Stimulated activated CD8-positive, alpha-beta memory T cell treated with anti-CD3 and anti-CD28 coated beads, Interleukin-7, amount 100 ng/mL, for 1 hour (primary cell): Measurements from ENCODE around the gene TSPAN7.

ENCODE experiments used
- DNase-seq, 2 donors: peaks; one replicate each; pipeline ENCODE4 v3.0.0-alpha.2; 2020; ENCODE audit warnings: low read depth in 2 of 2

TSPAN7 gene

DNA sequence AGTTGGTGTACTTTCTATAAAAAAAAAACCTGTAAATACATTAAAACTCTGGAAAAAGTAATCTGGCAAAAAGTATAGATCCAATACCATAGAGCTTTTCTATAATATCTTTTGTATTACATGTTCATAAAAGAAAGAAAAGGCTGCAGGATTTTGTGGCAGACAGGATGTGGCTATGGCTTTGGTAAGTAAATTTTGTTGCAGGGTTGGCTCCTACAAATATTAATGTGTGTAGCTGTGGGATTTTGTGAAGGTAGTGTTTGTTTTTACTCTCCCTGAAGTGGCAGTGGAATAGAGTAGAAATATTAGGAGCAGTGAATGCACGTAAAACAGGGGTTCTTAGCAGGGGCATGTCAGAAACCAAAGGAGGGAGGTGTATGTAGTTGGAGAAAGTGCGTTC lies 84.8 kb downstream of the TSPAN7 start:
- DNase-seq: no peak

DNA sequence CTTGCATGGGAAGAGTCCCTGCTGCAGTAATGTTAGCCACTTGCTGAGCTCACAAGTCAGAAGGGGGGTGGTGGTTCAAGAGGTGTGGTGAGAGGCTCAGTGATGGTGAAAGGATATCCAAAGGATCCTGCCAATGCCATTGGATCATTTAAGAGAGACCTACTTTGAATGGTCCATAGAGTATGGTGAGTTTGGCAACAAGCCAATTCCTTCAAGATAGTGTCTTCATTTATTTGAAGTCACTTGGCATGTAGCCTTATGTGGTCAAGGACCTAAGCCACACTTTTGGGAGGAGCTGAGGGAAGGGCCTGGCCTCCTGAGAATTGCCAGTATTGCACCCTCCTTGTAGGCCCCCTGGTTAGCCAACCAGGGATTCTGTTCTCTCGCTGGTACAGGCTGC lies 87.9 kb downstream of the TSPAN7 start:
- no peak for DNase-seq

DNA sequence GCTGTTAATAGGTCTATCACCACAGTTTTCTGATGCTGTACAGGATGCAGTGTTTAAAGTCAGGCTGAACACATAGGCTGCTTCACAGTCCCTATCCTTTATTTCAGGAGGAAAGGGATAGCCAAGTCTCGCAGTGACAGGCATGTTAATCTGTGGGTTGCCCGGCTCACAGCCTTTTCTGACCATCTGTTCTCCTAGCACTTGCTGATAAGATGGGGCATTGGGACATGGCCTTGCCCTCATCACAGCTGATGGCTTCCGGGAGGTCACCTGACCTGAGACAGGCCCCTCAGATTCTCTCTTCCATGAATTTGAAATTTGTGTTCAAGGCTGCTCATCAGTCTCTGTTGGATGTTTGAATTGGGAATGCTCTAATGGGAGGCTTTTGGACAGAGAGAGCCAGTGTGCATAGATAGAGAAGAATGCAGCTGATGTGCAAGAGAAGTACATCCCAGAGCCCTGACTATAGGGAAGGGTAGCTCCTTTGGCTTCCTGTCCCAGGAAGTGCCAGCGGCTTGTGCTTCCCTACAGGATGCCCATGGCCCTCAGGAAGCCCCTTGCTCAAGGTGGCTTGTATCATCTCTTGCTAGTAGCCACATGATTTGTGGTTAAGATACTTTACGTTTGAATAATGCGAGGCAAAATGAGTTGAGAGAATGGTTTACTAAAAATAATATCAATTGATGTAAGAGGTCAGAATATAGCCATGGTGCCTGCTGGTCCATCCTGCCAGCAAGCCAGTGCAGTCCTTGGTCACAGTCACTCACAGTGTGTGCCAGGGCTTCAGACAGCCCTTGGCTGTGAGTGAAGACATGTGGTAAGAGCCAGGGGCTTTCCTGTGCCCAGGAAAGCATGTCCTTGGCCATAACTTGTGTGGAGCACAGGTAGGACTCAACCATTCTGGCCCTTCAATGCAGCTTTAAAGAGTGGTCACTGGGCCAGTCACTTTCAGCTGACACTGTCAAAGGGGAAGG lies 88.6 kb downstream of the TSPAN7 start:
- no peak for DNase-seq

GRCh38 chrX:38651625-38652601 lies 90.6 kb downstream of the TSPAN7 start:
- DNase-seq: no peak

DNA sequence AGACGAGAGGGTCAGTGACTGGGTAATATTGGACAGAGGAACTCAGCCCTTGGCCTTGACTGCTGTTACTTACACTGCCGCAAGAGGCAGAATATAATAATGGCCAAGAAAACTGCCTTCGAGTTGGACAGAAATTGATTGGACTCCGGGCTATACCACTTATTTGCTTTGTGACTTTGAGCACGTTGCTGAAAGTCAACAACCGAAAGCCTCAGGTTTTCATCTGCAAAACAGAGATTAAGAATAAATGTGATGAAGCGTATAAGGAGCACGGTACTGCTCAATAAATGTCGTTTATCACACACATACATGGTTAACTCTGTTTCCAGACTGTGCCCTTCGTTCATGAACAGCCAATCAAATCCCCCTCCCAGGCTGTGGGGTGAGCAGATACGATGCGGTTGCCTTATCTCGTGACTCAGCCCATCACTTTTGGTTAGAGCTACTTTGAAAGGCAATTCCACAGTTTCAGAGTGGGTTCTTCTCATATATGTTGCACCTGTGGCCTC lies 91.6 kb downstream of the TSPAN7 start:
- no peak for DNase-seq

DNA sequence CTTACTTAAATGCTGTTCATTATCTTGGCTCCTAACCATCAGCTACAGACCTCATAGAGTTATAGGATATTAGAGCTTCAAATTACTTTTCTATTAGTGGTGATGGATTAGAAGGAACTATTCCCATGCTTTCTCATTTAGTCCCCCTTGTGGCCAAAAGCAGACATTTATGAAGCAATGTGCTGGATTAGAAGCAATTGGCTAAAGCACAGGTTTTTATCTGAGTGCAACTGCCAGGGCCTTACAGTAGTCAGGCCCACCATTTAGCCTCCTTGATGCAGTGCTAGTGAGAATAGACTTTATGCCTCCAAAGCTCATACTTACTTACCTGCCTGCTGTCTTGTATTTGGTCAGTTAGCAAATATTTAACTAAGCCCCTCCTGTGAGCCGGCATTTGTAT lies 93.0 kb downstream of the TSPAN7 start:
- DNase-seq: no peak

GRCh38 chrX:38656350-38656915 lies 95.1 kb downstream of the TSPAN7 start:
- no peak for DNase-seq

- DNase-seq: no peak
Observed at GRCh38 chrX:38657562-38657961, 96.2 kb downstream of the TSPAN7 start.

GRCh38 chrX:38660395-38661102 lies 99.2 kb downstream of the TSPAN7 start:
- DNase-seq: no peak

DNA sequence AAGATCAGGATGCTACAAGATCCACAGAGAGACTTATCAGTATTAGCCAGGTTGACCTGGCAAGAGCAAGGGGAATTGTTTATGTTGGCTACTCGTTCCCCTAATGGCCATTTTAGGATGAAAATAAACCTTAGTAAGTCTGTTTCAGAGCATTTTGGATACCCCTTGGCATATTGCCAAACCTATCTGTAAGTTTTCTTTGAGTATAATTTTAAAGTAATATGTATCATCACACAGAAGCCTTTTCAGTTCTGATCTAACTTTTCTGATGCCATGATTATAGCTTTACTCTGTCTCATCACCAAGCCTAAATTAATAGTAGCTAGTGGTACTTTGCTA lies 99.7 kb downstream of the TSPAN7 start:
- no peak for DNase-seq

DNA sequence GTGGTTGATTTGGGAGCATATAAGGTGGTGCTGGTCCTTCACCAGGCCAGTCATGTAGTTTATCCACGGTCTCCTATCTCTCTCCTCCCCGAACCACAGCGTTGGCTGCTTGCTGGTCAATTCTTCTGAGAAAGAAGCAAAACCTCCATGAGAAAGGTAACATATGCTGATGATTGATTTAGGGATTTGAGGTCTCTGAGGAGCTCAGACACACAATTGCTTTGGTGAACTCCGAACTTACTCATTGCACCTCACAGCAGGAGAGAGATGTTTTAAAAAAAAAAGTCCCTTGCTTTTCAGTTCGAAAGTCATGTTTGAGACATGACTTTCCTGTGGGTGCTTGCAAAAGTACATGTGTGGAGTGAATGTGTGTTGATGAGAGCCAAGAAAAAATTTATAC lies 100.2 kb downstream of the TSPAN7 start:
- DNase-seq: no peak

- DNase-seq: no peak
Observed at GRCh38 chrX:38662640-38663039, 101.3 kb downstream of the TSPAN7 start.

DNA sequence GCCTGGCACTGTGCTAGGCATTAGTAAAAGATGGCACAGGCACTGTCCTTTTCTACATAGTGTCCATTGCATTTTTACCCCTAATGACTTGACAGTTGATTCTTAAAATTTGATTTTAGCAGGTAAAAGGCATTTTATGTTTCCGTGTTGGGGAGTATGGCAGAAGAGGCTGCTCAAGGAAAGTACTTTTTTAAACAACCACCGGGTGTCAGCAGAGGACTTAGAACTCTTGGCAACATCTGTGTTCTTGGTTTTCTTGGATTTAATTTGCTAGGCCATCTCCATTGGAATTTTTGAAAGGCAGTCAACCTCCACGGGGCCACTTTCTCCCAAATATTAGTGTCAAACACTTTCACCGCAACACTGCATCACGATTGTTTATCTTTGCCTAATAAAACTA lies 102.9 kb downstream of the TSPAN7 start:
- no peak for DNase-seq

GRCh38 chrX:38666909-38667308 lies 105.6 kb downstream of the TSPAN7 start:
- DNase-seq: no peak

- no peak for DNase-seq
Observed at GRCh38 chrX:38668771-38669170, 107.4 kb downstream of the TSPAN7 start.

GRCh38 chrX:38669428-38669827 lies 108.1 kb downstream of the TSPAN7 start:
- DNase-seq: no peak

GRCh38 chrX:38672646-38673045 lies 111.3 kb downstream of the TSPAN7 start:
- no peak for DNase-seq

DNA sequence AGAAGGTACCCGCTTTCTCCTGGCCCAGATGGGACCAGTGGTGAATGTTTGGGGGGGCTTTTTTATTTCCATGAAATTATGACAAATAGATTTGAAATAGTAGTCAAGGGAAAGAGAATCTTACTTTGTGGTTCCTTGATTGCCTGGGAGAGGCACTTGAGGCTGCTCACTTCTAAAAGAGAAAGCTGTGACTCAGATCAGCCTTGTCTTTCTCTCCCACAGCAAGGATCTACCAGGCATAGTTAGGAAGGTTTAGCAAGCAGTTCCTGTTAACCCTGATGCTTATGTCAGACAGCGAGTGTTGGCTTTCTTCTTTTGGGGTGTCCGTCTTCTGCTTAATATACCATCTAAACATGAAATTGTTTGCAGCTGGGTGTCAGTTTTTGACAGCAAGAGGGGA lies 114.5 kb downstream of the TSPAN7 start:
- no peak for DNase-seq

DNA sequence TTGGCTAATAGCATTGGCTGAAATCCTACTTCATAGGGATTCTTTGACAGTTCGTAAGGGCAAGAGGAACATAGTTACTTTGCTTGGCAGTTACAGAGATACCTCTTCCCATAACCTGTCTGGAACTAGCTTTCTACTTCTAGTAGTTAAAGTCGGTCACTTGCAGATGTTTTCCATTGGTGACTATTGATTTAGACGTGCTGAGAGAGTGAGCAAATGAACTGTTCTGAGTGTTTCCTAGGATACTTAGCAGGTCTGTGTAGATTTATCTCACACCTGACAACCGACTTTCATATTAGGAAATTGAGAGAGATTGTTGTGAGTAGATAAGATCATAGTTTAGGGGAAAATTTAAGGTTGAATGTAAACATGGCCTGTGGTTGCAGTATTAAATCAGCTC lies 116.8 kb downstream of the TSPAN7 start:
- no peak for DNase-seq

DNA sequence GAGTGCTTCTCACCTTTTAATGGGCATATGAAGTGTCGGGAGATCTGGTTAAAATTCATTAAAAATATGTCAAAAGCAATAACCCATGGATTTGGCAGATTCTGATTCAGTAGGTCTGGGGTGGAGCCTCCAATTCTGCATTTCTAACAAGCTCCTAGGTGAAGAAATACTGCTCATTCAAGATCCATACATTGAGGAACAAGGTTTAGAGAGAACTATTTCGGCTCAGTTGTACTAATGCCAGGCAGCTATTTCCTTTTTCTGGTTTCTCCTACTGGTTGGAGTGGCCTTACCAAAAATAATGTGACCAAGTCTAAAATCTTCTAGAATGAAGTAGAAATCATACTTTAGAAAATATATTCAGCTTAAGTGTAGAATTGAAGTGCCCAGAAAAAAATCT lies 117.5 kb downstream of the TSPAN7 start:
- DNase-seq: no peak

DNA sequence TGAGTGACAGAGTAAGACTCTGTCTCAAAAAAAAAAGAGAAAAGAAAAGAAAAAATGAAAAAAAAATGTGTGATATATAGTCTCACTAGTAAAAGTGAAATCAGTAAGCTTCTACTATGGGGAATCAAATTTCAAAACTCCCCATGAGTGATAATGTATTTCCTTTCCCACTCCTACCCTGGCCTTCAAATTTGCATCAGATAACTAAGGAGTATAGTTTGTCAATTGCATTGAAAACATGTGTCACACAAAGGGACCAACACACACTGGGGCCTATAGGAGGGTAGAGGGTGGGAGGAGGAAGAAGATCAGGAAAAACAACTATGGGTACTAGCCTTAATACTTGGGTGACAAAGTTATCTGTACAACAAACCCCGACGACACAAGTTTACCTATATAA lies 118.4 kb downstream of the TSPAN7 start:
- no peak for DNase-seq
